Skin epidermis (tissue), 12 donors: ENCODE results near the gene C16orf74.

ENCODE experiments used
- H3K27ac ChIP-seq, 21 experiments: fragments of 200-600 bp; sonication (generic) in 11 of 21; one replicate each; pipeline ENCODE4 v1.5.0; 2020; ENCODE audit warnings: mild to moderate bottlenecking in 3 of 21, inconsistent platforms in 2 of 21, moderate library complexity in 2 of 21
- H3K4me3 ChIP-seq, 7 experiments: fragments of 200-600 bp; sonication (generic) in 2 of 7; one replicate each; pipeline ENCODE4 v1.5.0; 2020; ENCODE audit warnings: inconsistent platforms in 2 of 7, mild to moderate bottlenecking in 2 of 7, moderate library complexity in 1 of 7

The C16orf74 gene

GRCh38 chr16:85724126-85724879 is 26.6 kb downstream of the C16orf74 start:
- no peak overlapping the region for H3K27ac ChIP-seq
- H3K4me3 ChIP-seq: no peak overlapping the region

GRCh38 chr16:85722128-85722893 is 28.6 kb downstream of the C16orf74 start:
- Histone ChIP-seq H3K27ac (no peak overlapping the region), H3K4me3 (no peak overlapping the region)

- Histone ChIP-seq H3K4me3 (no peak overlapping the region), H3K27ac (no peak overlapping the region)
Observed at GRCh38 chr16:85720302-85720637, 30.6 kb downstream of the C16orf74 start.

- H3K27ac ChIP-seq: no peak overlapping the region
- no peak overlapping the region for H3K4me3 ChIP-seq
Observed at GRCh38 chr16:85719605-85720301, 31.1 kb downstream of the C16orf74 start.

GRCh38 chr16:85718682-85719081 is 32.2 kb downstream of the C16orf74 start:
- no peak overlapping the region for H3K4me3 ChIP-seq
- no peak overlapping the region for H3K27ac ChIP-seq

GRCh38 chr16:85718153-85718477 is 32.8 kb downstream of the C16orf74 start:
- H3K27ac ChIP-seq: no peak overlapping the region
- no peak overlapping the region for H3K4me3 ChIP-seq

- no peak overlapping the region for H3K27ac ChIP-seq
- no peak overlapping the region for H3K4me3 ChIP-seq
Observed at GRCh38 chr16:85717393-85718152, 33.3 kb downstream of the C16orf74 start.

- Histone ChIP-seq H3K4me3 (no peak overlapping the region), H3K27ac (no peak overlapping the region)
Observed at GRCh38 chr16:85716680-85717038, 34.2 kb downstream of the C16orf74 start.

- Histone ChIP-seq H3K27ac (peak overlapping the region in 2 of 21 experiments; percentile 39 to 67), H3K4me3 (no peak overlapping the region)
Observed at GRCh38 chr16:85716022-85716679, 34.7 kb downstream of the C16orf74 start.

- H3K27ac ChIP-seq: peak overlapping the region in 1 of 21 experiments; percentile 67
Observed at GRCh38 chr16:85715169-85716021, 35.5 kb downstream of the C16orf74 start.

GRCh38 chr16:85712801-85713200 is 38.1 kb downstream of the C16orf74 start:
- Histone ChIP-seq H3K27ac (no peak overlapping the region), H3K4me3 (no peak overlapping the region)

More at GRCh38 chr16:85715169-85716021, 35.5 kb downstream of the C16orf74 start:
- H3K4me3 ChIP-seq: no peak overlapping the region

GRCh38 chr16:85711982-85712587 is 38.8 kb downstream of the C16orf74 start:
- no peak overlapping the region for H3K27ac ChIP-seq
- no peak overlapping the region for H3K4me3 ChIP-seq

GRCh38 chr16:85710732-85711131 is 40.2 kb downstream of the C16orf74 start:
- H3K4me3 ChIP-seq: no peak overlapping the region
- no peak overlapping the region for H3K27ac ChIP-seq

GRCh38 chr16:85709766-85710585 is 40.9 kb downstream of the C16orf74 start:
- no peak overlapping the region for H3K4me3 ChIP-seq
- H3K27ac ChIP-seq: no peak overlapping the region

- Histone ChIP-seq H3K4me3 (no peak overlapping the region), H3K27ac (no peak overlapping the region)
Observed at GRCh38 chr16:85708338-85708737, 42.6 kb downstream of the C16orf74 start.

GRCh38 chr16:85707528-85708095 is 43.3 kb downstream of the C16orf74 start:
- Histone ChIP-seq H3K4me3 (no peak overlapping the region), H3K27ac (no peak overlapping the region)

GRCh38 chr16:85706449-85707034 is 44.4 kb downstream of the C16orf74 start:
- no peak overlapping the region for H3K27ac ChIP-seq
- H3K4me3 ChIP-seq: no peak overlapping the region
